Endodermal cell (in vitro differentiated cells): ENCODE data around the gene GARIN5B. TPM values are rescaled to one million over a fixed set of nuclear protein-coding genes. Genes with fewer than 3 reads are reported as not detected.

Experiments used
- DNase-seq: peaks from one replicate; pipeline ENCODE4 v3.0.0-alpha.2; 2017
- H3K27ac ChIP-seq: 2 replicates; pipeline ENCODE4 v1.5.1; 2013; ENCODE audit warnings: mild to moderate bottlenecking, low read depth, low read length, moderate library complexity
- H3K27me3 ChIP-seq: 2 replicates; pipeline ENCODE4 v1.6.1; 2013; ENCODE audit warnings: mild to moderate bottlenecking, low read length, moderate library complexity; ENCODE audit not compliant: insufficient read depth, control insufficient read depth, poor library complexity, severe bottlenecking
- H3K36me3 ChIP-seq: 2 replicates; pipeline ENCODE4 v1.7.0; 2013; ENCODE audit warnings: mild to moderate bottlenecking, low read length, moderate library complexity; ENCODE audit not compliant: control insufficient read depth, insufficient read depth
- H3K4me1 ChIP-seq: one replicate; pipeline ENCODE4 v1.7.0; 2013; ENCODE audit warnings: low read length; ENCODE audit not compliant: control insufficient read depth, insufficient read depth
- H3K4me3 ChIP-seq: 2 replicates; pipeline ENCODE4 v1.5.1; 2013; ENCODE audit warnings: mild to moderate bottlenecking, low read length, moderate library complexity
- H3K9ac ChIP-seq: 2 replicates; pipeline ENCODE4 v1.6.1; 2013; ENCODE audit warnings: mild to moderate bottlenecking, low read length, moderate library complexity; ENCODE audit not compliant: poor library complexity, severe bottlenecking; ENCODE audit errors: extremely low read depth
- H3K9me3 ChIP-seq: 2 replicates; pipeline ENCODE4 v1.6.1; 2013; ENCODE audit warnings: mild to moderate bottlenecking, low read length, moderate library complexity; ENCODE audit not compliant: control insufficient read depth
- H3K27ac Mint-ChIP-seq: 2 replicates; pipeline ENCODE4 v1.8.0; 2020; ENCODE audit warnings: mixed read lengths
- H3K27me3 Mint-ChIP-seq: 2 replicates; pipeline ENCODE4 v1.8.0; 2021; ENCODE audit warnings: mild to moderate bottlenecking, mixed read lengths; ENCODE audit not compliant: insufficient read depth
- H3K36me3 Mint-ChIP-seq: 2 replicates; pipeline ENCODE4 v1.8.0; 2020; ENCODE audit warnings: low read depth, mixed read lengths
- H3K4me1 Mint-ChIP-seq: 2 replicates; pipeline ENCODE4 v1.8.0; 2020; ENCODE audit warnings: mixed read lengths
- H3K4me3 Mint-ChIP-seq: 2 replicates; pipeline ENCODE4 v1.8.0; 2020; ENCODE audit warnings: mild to moderate bottlenecking, moderate library complexity, mixed read lengths
- H3K9me3 Mint-ChIP-seq: 2 replicates; pipeline ENCODE4 v1.8.0; 2020; ENCODE audit warnings: mild to moderate bottlenecking, mixed read lengths
- WGBS, 2 experiments: methylation state at CpG; one replicate each; pipeline versions ENCODE4 v1.1.5 to v1.1.7; 2013; ENCODE audit warnings: missing lambda C conversion rate in 2 of 2, mixed read lengths in 1 of 2; ENCODE audit not compliant: insufficient coverage in 1 of 2, insufficient read length in 1 of 2; 5-methylcytosine and 5-hydroxymethylcytosine counted together
- total RNA-seq, 2 donors: library from RNA; stranded (reverse); fragmentation: NEBNext Ultra II Directional in 1 of 2; extraction: Animal tissue kit (Norgen Biotek cat#: 25700) in 1 of 2; gene quantifications; 2 replicates in 1 of 2; 3 replicates in 1 of 2; pipeline ENCODE4 v1.2.1, GENCODE V29; 2021
- TF ChIP-seq, protein P1 (sequence below): fragments of 200-600 bp; sonication (generic); conservative IDR thresholded peaks from 2 replicates; pipeline ENCODE4 v1.5.0; 2021; ENCODE audit warnings: antibody characterized with exemption, mild to moderate bottlenecking

Gene GARIN5B
- total RNA-seq, 2 donors from 2014 or later: 0.09 to 0.11 TPM

DNA sequence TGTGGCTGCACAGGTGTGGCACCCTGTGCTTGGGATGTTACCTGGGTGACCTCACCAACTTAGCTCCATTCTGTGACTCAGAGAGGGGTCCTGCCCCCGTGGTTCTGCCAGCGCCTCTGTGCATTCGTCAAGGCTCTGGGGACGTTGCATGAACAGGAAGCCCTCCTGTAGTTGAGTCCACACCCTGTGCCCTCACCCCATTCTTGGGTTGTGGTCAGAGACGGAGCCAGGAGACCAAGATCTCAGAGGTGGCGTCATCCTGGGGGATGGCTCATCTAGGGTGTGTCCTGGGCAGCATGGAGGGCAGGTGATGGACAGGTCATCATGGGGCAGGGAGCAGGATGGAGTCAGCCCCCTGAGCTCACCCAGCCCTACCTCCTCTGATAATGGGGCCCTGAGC, 11.0 kb downstream of the GARIN5B start:
- Histone ChIP-seq H3K27ac (no peak overlapping the region), H3K36me3 (peaks cover 12% of the 10 kb centered on the region), H3K4me3 (no peak overlapping the region), H3K9ac (no peak overlapping the region), H3K27me3 (peaks cover 58% of the 10 kb centered on the region), H3K4me1 (peaks cover 9% of the 10 kb centered on the region), H3K9me3 (no peaks in the 10 kb centered on the region)
- Mint-ChIP-seq H3K9me3 (no peaks in the 10 kb centered on the region), H3K27me3 (peaks cover 64% of the 10 kb centered on the region), H3K4me1 (peaks cover 10% of the 10 kb centered on the region), H3K27ac (no peak overlapping the region), H3K4me3 (no peak overlapping the region), H3K36me3 (peaks cover 6% of the 10 kb centered on the region)
- TF ChIP-seq, protein P1, sequence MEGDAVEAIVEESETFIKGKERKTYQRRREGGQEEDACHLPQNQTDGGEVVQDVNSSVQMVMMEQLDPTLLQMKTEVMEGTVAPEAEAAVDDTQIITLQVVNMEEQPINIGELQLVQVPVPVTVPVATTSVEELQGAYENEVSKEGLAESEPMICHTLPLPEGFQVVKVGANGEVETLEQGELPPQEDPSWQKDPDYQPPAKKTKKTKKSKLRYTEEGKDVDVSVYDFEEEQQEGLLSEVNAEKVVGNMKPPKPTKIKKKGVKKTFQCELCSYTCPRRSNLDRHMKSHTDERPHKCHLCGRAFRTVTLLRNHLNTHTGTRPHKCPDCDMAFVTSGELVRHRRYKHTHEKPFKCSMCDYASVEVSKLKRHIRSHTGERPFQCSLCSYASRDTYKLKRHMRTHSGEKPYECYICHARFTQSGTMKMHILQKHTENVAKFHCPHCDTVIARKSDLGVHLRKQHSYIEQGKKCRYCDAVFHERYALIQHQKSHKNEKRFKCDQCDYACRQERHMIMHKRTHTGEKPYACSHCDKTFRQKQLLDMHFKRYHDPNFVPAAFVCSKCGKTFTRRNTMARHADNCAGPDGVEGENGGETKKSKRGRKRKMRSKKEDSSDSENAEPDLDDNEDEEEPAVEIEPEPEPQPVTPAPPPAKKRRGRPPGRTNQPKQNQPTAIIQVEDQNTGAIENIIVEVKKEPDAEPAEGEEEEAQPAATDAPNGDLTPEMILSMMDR: no peak
- DNase-seq: no peak
- WGBS, 2 experiments: 92 to 94% methylated on average over 4 to 6 of the region's 6 CpGs

DNA sequence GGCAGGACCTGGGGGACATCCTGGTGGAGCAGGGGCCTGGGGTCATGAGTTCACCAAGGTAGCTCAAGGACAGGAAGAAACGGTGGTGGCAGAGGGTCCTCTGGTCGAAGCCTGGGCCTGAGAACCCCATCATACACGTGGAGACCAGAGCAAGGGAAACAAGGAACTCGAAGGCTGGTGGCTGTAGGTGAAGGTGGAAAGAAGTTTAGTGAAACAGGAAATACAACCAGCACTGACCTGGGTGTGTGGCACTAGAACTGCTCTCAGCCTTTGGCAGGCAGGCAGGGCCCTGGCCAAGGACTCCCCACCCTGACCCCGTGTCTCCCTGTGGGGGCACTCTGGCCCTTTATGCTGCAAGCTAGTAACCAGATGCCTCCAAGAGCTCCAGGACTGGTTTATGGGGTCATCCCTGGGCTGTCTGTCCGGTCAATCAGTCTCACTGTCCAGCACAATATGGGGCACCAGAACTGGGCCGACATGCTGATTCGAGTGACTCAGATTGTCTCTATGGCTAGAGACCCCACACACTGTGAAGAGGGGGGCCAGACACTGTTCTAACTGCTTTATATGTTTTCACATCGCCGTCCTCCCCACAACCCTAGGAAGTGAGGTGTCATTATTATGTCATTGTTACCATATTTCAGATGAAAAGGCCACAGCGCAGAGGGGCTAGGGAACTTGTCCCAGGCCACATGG, 12.3 kb downstream of the GARIN5B start:
- Mint-ChIP-seq H3K27me3 (peaks cover 51% of the 10 kb centered on the region), H3K4me3 (no peak overlapping the region), H3K36me3 (peaks cover 6% of the 10 kb centered on the region), H3K27ac (no peak overlapping the region), H3K4me1 (peaks cover 10% of the 10 kb centered on the region), H3K9me3 (no peaks in the 10 kb centered on the region)
- Histone ChIP-seq H3K9ac (no peak overlapping the region), H3K27ac (no peak overlapping the region), H3K4me1 (peaks cover 9% of the 10 kb centered on the region), H3K27me3 (peaks cover 45% of the 10 kb centered on the region), H3K36me3 (peaks cover 12% of the 10 kb centered on the region), H3K4me3 (no peak overlapping the region), H3K9me3 (no peaks in the 10 kb centered on the region)
- WGBS, 2 experiments: 86 to 95% methylated on average over 6 to 11 of the region's 11 CpGs
- peak; percentile 41 for DNase-seq
- TF ChIP-seq, protein P1: no peak

DNA sequence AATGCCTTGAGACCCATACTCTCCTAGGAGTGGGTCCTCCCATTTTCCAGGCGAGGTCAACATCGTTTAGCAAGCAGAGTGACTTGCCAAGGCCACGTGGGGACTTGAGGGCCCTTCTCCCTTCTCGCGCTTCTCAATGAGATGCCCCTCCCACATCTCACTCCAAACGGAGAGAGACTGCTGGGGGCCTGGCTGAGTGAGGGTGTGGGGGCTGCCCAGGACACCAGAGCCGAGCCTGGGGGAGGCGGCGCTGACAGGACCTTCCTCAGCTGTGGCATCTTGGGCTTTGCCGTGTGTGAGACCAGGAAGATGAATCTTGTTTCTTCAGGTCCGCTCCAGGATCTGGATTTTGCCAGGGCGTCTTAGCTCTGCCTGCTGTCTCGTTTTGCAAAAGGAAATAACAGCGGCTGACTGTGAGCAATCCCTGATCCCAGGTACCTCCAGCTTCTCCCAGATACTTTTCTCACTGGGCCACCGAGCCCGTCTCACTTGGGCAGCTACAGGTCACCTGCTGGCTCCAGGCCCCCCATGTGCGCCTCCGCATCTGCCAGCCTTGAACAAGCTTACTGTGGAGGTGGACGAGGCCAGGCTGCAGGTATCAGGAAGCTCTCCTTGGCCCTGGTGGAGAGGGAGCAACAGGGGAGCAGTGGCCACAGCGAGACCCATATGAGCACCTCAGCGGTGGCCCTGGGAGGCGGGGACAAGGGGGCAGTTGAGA, 14.6 kb downstream of the GARIN5B start:
- H3K4me1 ChIP-seq: peaks cover 9% of the 10 kb centered on the region
- H3K36me3 Mint-ChIP-seq: peaks cover 28% of the 10 kb centered on the region
- peaks cover 10% of the 10 kb centered on the region for H3K4me1 Mint-ChIP-seq
- TF ChIP-seq, protein P1: no peak
- H3K9me3 Mint-ChIP-seq: no peaks in the 10 kb centered on the region
- 59 to 63% methylated on average over 15 to 22 of the region's 22 CpGs for WGBS, 2 experiments
- no peak overlapping the region for H3K9ac ChIP-seq
- H3K9me3 ChIP-seq: no peaks in the 10 kb centered on the region
- peak overlapping the region; percentile 29 for H3K27ac ChIP-seq
- peak overlapping the region; percentile 48 for H3K27ac Mint-ChIP-seq
- H3K27me3 ChIP-seq: peaks cover 25% of the 10 kb centered on the region
- peaks cover 29% of the 10 kb centered on the region for H3K36me3 ChIP-seq
- H3K27me3 Mint-ChIP-seq: peaks cover 32% of the 10 kb centered on the region
- H3K4me3 ChIP-seq: no peak overlapping the region
- DNase-seq: peak; percentile 81
- no peak overlapping the region for H3K4me3 Mint-ChIP-seq
